Umbilical cord (tissue), 2 donors: ENCODE measurements around the gene MAPRE2. TPM values are rescaled to one million over a fixed set of nuclear protein-coding genes. Genes with fewer than 3 reads are reported as not detected.
A peak's percentile ranks its signal among the peaks of the same experiment; 100 is the strongest.

ENCODE experiments used
- DNase-seq: peaks from one replicate; pipeline ENCODE4 v3.0.0-alpha.2; 2015; ENCODE audit warnings: low spot score
- total RNA-seq: library from RNA; depleted of rRNA; stranded (reverse); fragments of >200 nt; gene quantifications from one replicate; pipeline ENCODE4 v1.2.3, GENCODE V29; 2014; ENCODE audit warnings: low replicate concordance; ENCODE audit not compliant: insufficient read depth

The MAPRE2 gene
- total RNA-seq, 1 donor from 2014 or later, result 52.2 TPM

- DNase-seq, result peak; percentile 82
Observed at GRCh38 chr18:35121531-35121930, 80.3 kb downstream of the MAPRE2 start.

GRCh38 chr18:35122586-35123224 lies 81.5 kb downstream of the MAPRE2 start:
- DNase-seq, result no peak

GRCh38 chr18:35123811-35124210 lies 82.6 kb downstream of the MAPRE2 start:
- DNase-seq, result no peak

GRCh38 chr18:35127201-35127600 lies 86.0 kb downstream of the MAPRE2 start:
- no peak for DNase-seq

- no peak for DNase-seq
Observed at GRCh38 chr18:35128675-35129074, 87.5 kb downstream of the MAPRE2 start.

- no peak for DNase-seq
Observed at GRCh38 chr18:35130236-35130635, 89.0 kb downstream of the MAPRE2 start.

GRCh38 chr18:35131387-35132020 lies 90.3 kb downstream of the MAPRE2 start:
- DNase-seq, result no peak

- DNase-seq, result no peak
Observed at GRCh38 chr18:35132021-35132902, 91.0 kb downstream of the MAPRE2 start.

GRCh38 chr18:35134190-35134730 lies 93.0 kb downstream of the MAPRE2 start:
- no peak for DNase-seq

GRCh38 chr18:35134791-35135531 lies 93.7 kb downstream of the MAPRE2 start:
- peak; percentile 45 for DNase-seq

- DNase-seq, result no peak
Observed at GRCh38 chr18:35136248-35136647, 95.0 kb downstream of the MAPRE2 start.

GRCh38 chr18:35136885-35137284 lies 95.7 kb downstream of the MAPRE2 start:
- DNase-seq, result no peak

GRCh38 chr18:35137632-35138031 lies 96.4 kb downstream of the MAPRE2 start:
- DNase-seq, result no peak

- no peak for DNase-seq
Observed at GRCh38 chr18:35138773-35139172, 97.6 kb downstream of the MAPRE2 start.

GRCh38 chr18:35139517-35139916 lies 98.3 kb downstream of the MAPRE2 start:
- DNase-seq, result no peak

GRCh38 chr18:35141077-35141476 lies 99.9 kb downstream of the MAPRE2 start:
- DNase-seq, result no peak

- no peak for DNase-seq
Observed at GRCh38 chr18:35141567-35142274, 100.5 kb downstream of the MAPRE2 start.

- no peak for DNase-seq
Observed at GRCh38 chr18:35142275-35142615, 101.0 kb downstream of the MAPRE2 start.

GRCh38 chr18:35143622-35144596 lies 102.7 kb downstream of the MAPRE2 start:
- peak; percentile 43 for DNase-seq

GRCh38 chr18:35144698-35145097 lies 103.5 kb downstream of the MAPRE2 start:
- no peak for DNase-seq
